Right kidney (tissue), 9 donors: ENCODE results near the gene RRP1.
A peak's percentile ranks its signal among the peaks of the same experiment; 100 is the strongest.

Source experiments
- DNase-seq: peaks from one replicate; pipeline ENCODE4 v3.0.0-alpha.2; 2016
- long read RNA-seq, 8 donors: transcript quantifications; one replicate each; lab custom pipeline, GENCODE V29; 2026

The RRP1 gene
- long read RNA-seq, donor 1, transcript RRP1-207 (13 exons, 3,022 nt): major isoform, 7 of 9 reads
- long read RNA-seq, donor 1, partial matches to known transcripts: 0 of 9 reads
- long read RNA-seq, donor 1, other reads (novel, unspliced or antisense): 0 of 9 reads
- long read RNA-seq, donor 2, partial matches to known transcripts: 0 of 3 reads
- long read RNA-seq, donor 2, other reads (novel, unspliced or antisense): 0 of 3 reads
- long read RNA-seq, donor 3, partial matches to known transcripts: 0 of 3 reads
- long read RNA-seq, donor 3, other reads (novel, unspliced or antisense): 0 of 3 reads
- long read RNA-seq, donor 4, transcript RRP1-207 (13 exons, 3,022 nt): major isoform, 5 of 5 reads
- long read RNA-seq, donor 4, partial matches to known transcripts: 0 of 5 reads
- long read RNA-seq, donor 4, other reads (novel, unspliced or antisense): 0 of 5 reads
- long read RNA-seq, donor 5, transcript RRP1-207 (13 exons, 3,022 nt): major isoform, 8 of 9 reads
- long read RNA-seq, donor 5, partial matches to known transcripts: 0 of 9 reads
- long read RNA-seq, donor 5, other reads (novel, unspliced or antisense): 0 of 9 reads
- long read RNA-seq, donor 6, partial matches to known transcripts: 0 of 4 reads
- long read RNA-seq, donor 6, other reads (novel, unspliced or antisense): 0 of 4 reads
- long read RNA-seq, donor 7, transcript RRP1-207 (13 exons, 3,022 nt): major isoform, 10 of 10 reads
- long read RNA-seq, donor 7, partial matches to known transcripts: 0 of 10 reads
- long read RNA-seq, donor 7, other reads (novel, unspliced or antisense): 0 of 10 reads
- long read RNA-seq, donor 8, partial matches to known transcripts: 0 of 4 reads
- long read RNA-seq, donor 8, other reads (novel, unspliced or antisense): 0 of 4 reads

- peak; percentile 100 for DNase-seq
Measured at GRCh38 chr21:43789276-43790009, at the start of gene RRP1. Gene RRP1 (plus strand): TSS chr21:43789577. CDS start chr21:43789630, 53 bp downstream.

GRCh38 chr21:43739621-43740435, 49.5 kb upstream of the RRP1 start:
- DNase-seq: peak; percentile 49

- DNase-seq: peak; percentile 83
Measured at GRCh38 chr21:43740497-43741156, 48.8 kb upstream of the RRP1 start.

- DNase-seq: peak; percentile 52
Measured at GRCh38 chr21:43741423-43742096, 47.8 kb upstream of the RRP1 start.

- no peak for DNase-seq
Measured at GRCh38 chr21:43743947-43744346, 45.4 kb upstream of the RRP1 start.

GRCh38 chr21:43744725-43745124, 44.7 kb upstream of the RRP1 start:
- no peak for DNase-seq

GRCh38 chr21:43745772-43746517, 43.4 kb upstream of the RRP1 start:
- no peak for DNase-seq

- DNase-seq: no peak
Measured at GRCh38 chr21:43748622-43749021, 40.8 kb upstream of the RRP1 start.

- no peak for DNase-seq
Measured at GRCh38 chr21:43749651-43750262, 39.6 kb upstream of the RRP1 start.

GRCh38 chr21:43750339-43751033, 38.9 kb upstream of the RRP1 start:
- DNase-seq: no peak

GRCh38 chr21:43751955-43752591, 37.3 kb upstream of the RRP1 start:
- no peak for DNase-seq

- DNase-seq: no peak
Measured at GRCh38 chr21:43752758-43753438, 36.5 kb upstream of the RRP1 start.

- DNase-seq: no peak
Measured at GRCh38 chr21:43753439-43753799, 36.0 kb upstream of the RRP1 start.

GRCh38 chr21:43754948-43755781, 34.2 kb upstream of the RRP1 start:
- DNase-seq: no peak

- no peak for DNase-seq
Measured at GRCh38 chr21:43755820-43756594, 33.4 kb upstream of the RRP1 start.

GRCh38 chr21:43757601-43758000, 31.8 kb upstream of the RRP1 start:
- no peak for DNase-seq
